ENCODE measurements around the gene SASH1. TPM values are rescaled to one million over a fixed set of nuclear protein-coding genes. Genes with fewer than 3 reads are reported as not detected.

Gene SASH1
- total RNA-seq, 1 donor from 2014 or later: 24.3 TPM

DNA sequence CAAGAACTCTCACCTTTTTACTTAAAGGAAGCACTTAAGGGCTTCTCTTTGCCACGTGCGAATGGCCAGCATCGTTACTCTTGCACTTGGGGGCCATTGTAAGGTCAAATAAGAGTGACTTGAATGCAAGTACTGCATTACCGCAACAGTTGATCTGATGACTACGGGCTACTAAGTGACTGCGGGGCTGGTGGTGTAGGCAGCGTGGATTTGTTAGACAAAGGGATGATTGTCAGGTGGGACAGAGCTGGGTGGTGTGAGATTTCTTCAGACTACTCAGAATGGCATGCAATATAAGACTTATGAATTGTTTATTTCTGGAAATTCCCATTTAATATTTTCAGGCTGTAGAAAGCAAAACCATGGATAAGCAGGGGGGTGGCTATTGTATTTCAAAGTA, 204.5 kb downstream of the SASH1 start:
- no peak for DNase-seq (ENCODE audit: low spot score)

DNA sequence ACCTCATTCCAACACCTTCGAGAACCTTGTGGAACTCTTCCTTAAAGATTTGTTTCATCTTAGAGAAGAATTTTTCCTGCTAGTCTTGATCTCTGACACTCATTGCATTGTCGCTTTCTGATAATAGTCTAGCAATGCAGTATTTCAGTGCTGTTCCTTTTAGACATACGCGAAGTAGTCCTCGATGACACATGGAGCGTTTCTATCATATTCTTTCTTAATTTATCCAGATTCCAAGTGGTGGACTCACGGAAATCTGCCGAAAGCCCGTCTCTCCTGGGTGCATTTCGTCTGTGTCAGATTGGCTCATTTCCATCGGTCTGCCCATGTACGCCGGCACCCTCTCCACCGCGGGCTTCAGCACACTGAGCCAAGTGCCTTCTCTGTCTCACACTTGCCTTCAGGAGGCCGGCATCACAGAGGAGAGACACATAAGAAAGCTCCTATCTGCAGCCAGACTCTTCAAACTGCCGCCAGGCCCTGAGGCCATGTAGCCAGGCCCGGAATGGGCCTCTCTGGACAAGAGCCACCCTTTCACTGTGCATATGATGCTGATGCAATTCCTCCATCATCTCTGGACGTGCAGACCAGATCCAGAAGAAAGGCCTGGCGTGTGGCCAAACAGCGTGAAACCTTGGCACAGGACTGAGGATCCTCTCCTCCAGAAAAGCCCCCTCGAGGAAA, 205.6 kb downstream of the SASH1 start:
- DNase-seq (ENCODE audit: low spot score): no peak

- DNase-seq (ENCODE audit: low spot score): no peak
These were observed 206.1 kb downstream of the SASH1 start for GRCh38 chr6:148548749-148549140.

DNA sequence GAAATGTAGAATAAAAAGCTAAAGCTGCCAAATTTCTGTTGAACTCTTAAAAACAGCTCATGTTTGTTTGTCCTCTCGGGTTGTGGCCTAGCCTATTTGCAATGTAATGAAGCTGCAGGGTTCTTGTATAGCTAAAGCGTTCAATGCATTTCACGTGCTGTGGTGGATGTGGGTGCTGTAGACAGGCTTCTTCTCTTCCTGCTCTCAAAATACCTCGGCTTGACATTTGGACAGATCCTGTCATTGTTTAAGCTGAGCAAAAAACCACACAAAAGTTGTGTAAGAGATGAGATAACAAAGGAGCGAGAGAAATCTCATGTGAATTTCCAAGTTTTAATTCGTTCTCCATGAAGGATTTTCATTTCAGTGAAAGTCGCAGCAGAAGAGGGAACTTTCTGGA, 207.9 kb downstream of the SASH1 start:
- DNase-seq (ENCODE audit: low spot score): no peak

GRCh38 chr6:148551226-148551625, 208.6 kb downstream of the SASH1 start:
- DNase-seq (ENCODE audit: low spot score): no peak

GRCh38 chr6:148556410-148556809, 213.8 kb downstream of the SASH1 start:
- DNase-seq (ENCODE audit: low spot score): no peak

DNA sequence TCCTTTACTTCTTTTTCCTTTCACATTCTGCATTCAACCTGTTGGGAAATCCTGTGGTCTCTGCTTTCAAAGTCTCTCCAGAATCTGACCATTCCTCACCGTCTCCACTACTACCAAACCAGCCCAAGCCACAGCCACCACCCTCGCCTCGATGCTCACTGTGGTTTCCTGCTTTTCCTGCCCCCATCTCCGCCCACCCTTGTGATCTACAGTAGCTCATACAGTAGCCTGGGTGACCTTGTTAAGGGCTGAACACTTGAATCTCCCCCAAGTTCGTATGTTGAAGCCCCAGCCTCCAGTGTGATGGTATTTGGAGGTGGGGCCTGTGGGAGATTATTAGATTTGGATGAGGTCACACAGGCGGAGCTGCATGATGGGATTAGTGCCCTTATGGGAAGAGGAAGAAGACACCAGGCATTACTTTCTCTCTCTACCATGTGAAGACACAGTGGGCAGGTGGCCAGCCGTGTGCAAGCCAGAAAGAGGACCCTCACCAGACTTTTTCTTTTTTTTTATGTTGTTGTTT, 215.2 kb downstream of the SASH1 start:
- DNase-seq (ENCODE audit: low spot score): no peak

DNA sequence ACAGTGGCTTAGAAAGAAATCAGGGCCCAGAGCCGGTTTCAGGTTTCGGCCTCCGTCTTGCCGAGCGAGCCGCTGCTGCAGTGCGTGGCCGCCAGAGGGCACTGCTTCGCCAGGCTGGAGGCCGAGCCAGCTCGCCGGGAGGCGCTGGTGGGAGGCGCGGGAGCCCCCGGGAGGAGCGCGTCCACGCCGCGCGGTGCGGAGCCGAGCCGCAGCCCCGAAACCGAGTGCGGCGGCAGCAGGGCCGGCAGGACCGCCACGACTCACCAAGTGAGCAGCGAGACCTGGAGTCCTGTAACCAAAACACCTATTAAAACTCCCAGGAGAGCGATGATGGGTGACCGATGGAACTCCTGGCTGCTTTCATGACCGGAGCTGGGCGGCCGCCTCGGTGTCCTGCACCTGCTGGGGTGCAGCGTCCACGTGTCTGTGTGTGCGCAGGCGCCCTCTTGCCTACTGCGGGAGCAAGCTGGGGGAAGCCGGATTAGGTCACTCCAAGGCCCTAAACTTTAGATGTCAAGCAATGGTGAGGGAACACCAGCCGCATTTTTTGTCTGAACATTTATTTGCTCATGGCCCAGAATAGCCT, 217.3 kb downstream of the SASH1 start:
- peak; percentile 76 for DNase-seq (ENCODE audit: low spot score)

GRCh38 chr6:148561629-148562028, 219.0 kb downstream of the SASH1 start:
- DNase-seq (ENCODE audit: low spot score): no peak

- DNase-seq (ENCODE audit: low spot score): no peak
These were observed 220.4 kb downstream of the SASH1 start for GRCh38 chr6:148563066-148563465.

DNA sequence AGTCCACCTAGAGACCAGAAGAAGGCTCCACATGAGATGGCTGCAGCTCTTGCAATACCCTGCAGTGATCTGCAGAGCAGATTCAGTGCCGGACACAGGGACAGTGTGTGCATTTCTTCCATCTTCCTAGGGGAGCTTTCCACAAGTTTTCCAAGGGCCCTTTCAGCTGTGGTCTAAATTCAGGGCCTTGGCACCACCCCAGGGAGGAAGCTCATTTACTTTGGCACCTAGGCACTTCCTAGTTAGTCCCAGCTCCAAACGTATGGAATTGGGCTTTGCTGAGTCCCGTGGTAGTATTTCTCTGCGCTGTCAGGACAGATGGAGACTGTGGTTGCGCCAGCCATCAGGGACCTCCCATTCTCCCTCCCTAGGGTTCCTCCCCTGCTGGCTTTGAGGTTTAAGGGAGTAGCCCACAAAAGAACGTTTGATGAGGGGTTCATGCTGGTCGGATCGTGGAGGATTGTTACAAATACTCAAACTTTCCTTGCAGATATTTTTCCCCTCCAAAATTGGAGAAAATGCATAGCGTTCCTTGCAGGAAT, 221.9 kb downstream of the SASH1 start:
- DNase-seq (ENCODE audit: low spot score): no peak

- no peak for DNase-seq (ENCODE audit: low spot score)
These were observed 222.8 kb downstream of the SASH1 start for GRCh38 chr6:148565321-148565926.

DNA sequence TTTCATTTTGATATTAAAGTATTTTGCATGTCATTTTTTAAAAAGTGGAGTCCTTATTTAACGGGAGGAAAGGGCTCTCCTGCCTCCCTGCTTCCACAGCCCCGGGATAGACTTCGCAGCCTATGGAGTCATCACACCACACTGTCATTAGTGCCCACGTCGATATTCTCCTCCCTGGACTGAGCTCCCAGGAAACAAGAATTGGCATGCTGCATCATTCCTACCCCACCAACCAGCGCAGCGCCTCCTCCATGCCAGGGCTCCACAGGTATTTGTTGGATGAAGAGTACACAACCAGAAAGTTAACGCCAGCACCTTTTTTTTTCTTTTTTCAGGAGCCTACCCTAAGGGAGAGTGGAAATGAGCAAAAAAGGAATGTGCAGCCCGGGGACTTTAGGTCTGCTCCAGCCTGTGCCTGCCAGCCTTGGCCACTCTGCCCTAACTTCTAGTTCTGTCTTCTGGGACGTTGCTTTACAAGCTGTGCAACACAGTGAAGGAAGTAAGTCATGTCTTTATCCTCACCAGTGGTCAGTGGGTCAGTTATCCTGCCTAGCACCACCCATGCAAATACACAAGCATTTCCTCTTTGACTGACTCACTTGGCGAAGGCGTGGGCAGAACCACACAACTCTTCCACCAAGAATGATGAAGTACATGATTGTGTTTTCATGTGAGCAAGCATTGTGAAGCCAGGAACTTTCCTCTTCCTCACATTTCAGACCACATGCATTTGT, 223.5 kb downstream of the SASH1 start:
- peak; percentile 30 for DNase-seq (ENCODE audit: low spot score)

GRCh38 chr6:148566664-148567350, 224.2 kb downstream of the SASH1 start:
- DNase-seq (ENCODE audit: low spot score): no peak

DNA sequence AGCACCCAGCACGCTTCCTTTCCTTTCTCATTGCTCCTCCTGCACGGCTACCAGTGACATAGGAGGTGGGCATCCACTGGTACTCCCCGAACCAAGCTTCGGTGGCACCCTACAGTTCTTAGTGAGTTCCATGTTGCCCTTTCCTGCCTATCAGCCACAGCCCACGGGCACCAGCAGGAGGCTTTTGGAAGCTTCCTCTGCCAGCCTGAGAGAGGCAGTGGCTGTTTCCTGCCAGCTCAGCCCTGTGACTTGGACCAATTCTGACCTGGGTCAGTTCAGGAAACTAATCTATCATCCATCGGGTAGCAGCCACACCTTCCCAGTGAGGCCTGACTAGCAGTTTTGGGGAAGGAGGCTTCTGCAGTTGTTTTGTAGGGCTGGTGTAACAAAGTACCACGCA, 227.8 kb downstream of the SASH1 start:
- no peak for DNase-seq (ENCODE audit: low spot score)

DNA sequence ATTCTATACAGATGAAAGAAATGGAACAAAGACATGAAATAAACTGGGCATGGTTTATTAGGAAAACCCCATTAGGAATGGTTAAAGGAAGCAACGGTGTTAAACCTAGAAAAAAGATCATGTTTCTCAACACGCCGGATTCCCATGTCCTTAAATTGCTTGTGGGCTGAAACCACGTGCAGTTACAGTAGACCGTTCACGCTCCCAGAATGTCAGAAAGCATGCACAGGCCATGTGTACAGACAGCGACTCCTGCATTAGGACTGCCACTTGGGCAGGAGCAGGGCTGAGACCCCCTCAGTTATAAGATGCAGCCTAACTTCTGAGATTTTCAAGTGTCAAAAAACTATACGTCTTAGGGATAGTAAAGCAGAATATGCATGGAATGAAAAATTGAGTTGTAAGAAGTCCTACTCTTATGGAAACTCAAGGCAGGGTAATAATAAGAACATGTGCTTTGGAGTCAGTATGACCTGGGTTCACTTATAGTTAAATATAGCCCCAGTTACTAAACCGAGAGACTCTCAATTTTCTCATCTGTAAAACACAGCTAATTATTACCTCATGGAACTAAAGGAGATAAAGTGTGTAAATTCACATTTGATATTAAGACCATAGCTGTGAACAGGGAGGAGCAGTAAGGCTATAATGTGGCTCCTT, 230.2 kb downstream of the SASH1 start:
- no peak for DNase-seq (ENCODE audit: low spot score)

- DNase-seq (ENCODE audit: low spot score): no peak
These were observed 231.3 kb downstream of the SASH1 start for GRCh38 chr6:148573922-148574321.

DNA sequence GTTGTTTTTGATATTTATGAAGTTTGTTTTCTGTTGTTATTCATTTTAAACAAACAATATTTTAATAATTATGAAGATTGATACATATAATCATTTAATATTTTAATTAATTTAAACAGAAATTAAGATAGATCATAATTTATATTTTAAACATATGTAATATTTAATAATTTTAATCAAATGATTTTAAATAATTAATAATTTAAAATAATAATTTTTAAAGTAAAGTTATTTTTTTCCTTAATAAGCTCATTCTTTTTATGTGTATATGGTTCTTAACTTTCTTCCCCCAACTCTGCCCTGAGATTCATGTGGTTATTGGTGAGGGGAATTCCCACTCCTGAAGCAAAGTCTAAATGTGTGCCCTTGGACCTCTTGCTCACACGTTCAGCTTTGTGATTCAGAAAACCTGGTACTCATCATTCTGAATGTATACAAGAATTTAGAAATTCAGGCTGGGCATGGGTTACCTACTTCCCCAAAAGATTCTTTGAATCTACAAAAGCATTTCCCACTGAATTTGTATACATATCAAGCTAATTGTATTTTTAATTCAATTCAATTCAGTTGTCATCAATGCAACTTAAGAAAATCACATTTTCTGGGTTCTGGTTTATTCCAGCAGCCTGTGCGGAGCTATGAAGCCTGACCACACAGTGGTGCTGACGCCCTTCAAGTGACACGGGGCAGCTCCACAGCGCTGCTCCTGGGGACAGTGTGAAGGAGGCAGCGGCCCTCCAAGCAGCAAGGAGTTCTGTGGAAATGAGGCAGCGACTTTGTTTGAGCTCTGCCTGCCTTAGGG, 235.2 kb downstream of the SASH1 start:
- DNase-seq (ENCODE audit: low spot score): peak; percentile 73

GRCh38 chr6:148578489-148578814, 235.8 kb downstream of the SASH1 start:
- DNase-seq (ENCODE audit: low spot score): no peak

DNA sequence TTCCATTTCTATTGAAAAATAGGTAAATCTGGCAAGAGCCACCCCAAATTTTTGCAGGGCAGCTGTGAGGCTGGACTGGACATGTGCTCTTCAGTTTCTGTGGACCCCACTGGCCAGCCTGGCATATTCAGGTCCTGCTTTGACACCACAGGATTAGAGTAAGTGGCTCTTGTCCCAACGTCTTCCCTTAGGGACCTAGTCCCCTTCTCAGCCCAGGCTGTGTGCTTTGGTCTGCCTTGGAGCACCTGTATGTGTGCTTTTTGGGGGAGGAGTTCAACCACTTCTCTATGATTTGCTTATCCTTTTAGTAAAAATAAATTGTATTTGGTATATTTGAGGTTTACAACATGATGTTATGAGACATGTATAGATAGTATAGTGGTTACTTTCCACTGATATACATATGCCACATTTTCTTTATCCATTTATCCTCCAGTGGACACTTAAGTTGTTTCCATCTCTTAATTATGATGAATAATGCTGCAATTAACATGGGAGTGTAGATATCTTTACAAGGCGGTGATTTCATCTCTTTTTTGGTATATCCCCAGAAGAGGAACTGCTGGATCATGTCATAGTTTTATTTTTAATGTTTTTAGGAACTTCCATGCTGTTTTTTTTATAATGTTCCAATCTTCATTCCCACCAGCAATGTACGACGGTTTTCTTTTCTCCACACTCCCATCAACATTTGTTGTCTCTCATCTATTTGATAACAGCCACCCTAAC, 236.4 kb downstream of the SASH1 start:
- no peak for DNase-seq (ENCODE audit: low spot score)
